HG03571 (cell line): ENCODE data around the gene FEM1B.

ENCODE experiments used
- ATAC-seq: cut with Tn5 transposase; IDR thresholded peaks from one replicate; pipeline ENCODE4 v1.9.1; 2021; ENCODE audit not compliant: unreplicated experiment

Gene FEM1B

DNA sequence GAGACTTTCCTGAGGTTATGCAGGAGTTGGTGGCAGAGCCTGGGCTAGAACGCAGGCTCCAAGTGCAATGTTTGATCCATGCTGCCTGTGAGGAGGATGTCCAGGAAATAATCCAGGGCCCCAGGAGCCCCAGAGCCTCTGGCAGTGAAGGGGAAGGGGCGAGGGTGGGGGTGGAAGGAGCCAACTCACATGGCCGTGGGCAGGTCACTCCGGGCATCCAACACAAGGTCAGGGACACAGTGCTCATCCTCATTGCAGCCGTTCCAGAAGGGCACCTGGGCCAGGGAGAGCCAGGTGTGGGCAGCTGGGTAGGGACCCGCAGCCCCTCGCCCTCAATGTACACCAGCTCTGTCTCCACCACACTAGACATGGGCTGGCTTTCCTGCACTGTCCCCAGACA, 43.7 kb downstream of the FEM1B start:
- ATAC-seq, result no peak

DNA sequence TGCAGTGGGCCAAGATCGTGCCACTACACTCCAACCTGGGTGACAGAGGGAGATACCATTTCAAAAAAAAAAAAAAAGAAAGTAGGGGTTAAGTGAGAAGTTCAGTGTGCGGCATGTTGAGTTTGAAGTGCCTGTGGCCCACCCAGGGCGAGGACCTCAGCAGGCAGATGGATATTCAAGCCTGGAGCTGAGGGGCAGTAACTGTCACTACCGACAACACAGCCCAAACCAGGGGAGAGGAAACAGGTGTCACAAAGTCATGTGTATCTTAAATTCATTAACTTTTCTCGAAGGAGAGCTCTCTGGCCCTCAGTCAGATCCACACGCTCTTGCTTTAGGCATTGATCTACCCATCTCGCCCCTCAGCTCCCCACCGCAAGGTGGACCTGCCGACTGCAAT, 45.3 kb downstream of the FEM1B start:
- no peak for ATAC-seq

DNA sequence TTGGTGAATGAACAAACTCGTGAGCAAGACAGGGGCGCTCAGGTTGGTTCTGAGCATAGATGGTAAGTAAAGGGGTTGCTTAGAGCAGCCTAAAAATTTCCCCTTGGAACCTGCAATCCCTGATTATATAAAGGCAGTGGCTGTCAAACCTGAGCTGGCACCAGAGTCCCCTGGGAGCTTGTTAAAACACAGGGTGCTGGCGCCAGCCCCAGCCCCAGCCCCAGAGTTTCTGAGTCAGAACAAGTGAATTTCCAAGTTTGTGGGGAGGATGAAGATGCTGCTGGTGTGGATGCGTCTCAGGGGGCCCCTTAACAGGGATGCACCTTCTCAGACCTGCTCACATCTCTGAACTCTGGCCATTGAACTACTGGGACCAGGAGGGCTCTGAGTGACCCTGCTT, 48.2 kb downstream of the FEM1B start:
- ATAC-seq, result no peak

DNA sequence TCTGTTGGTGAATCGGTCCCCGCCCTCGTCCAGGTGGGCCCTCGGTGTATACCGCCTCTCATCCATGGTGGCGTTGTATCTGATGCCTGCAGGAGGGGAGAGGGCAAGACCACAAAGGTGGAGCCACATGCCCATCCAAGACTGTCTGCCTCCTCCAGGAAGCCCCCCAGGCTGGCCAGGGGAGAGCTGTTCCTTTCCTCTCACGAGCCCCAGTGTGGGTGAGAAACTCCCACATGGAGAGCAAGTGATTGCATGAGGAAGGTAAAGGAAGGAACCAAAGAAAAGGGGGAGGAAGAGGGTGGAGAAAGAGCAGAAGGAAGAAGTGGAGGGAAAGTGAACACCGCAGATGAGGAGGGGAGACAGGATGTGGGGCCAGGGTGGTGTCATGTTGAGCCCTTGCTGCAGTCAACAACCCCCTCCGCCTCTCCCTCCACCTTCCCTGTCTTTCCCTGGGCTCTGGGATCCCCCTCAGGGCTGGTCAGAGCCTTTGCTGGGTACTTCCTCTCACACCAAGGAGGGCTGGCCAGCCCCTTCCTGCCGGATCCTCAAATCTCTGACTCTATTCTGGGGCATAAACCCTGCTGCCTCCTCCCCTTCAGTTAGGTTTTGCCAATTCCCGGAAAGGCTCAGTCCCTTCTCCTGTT, 49.3 kb downstream of the FEM1B start:
- no peak for ATAC-seq

DNA sequence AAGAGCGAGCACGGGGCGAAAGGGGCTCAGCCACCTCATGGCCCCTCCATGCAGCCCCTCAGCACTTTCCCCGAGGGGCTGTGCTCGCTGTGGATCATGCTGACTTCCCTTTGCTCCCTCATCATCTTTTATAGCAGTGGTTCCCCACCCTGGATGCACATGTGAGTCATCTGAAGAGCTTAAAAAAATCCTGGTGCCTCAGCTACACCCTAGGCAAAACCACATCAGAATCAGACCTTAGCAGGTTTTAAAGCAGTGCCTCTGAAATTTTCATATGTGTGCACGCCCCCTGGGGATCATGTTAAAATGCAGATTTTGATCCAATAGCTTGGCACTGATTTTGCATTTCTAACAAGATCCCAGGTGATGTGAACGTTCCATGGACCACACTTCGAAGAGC, 50.9 kb downstream of the FEM1B start:
- ATAC-seq, result no peak

DNA sequence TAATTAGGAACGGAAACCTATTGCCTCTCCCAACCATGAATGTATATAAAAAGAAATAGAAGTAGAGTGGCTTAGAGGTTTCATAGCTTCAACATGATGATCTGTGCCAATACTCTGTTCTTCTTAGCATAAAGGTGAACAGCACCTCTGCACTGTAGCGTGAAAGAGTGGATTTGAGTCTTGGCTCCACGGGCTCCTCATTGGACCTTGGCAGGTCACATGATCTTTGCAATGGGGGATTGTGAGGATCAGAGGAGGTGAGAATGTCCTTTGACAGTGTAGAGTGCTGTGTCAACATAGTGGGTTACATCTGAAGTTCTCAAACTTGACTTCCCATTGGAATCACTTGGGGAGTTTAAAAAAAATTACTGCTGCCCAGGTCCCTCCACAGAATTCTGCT, 51.4 kb downstream of the FEM1B start:
- no peak for ATAC-seq

DNA sequence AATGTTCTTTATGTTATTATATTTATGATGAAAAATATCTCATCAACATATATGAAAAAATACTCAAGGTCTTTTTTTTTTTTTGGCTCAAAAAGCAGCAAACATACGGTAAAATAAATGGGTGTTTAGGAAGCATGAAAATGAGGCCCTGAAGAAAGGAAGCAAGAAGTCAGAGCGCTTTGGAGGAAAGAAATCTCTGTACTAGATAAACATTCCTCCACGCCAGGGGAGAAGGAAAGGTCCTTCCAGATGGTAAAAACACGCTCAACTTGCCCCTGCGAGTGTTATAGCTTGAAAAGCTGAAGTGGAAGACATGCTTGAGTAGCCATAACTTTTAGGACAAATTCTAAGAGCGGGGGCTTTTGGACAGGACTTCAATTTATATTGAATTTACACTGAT, 52.9 kb downstream of the FEM1B start:
- no peak for ATAC-seq

DNA sequence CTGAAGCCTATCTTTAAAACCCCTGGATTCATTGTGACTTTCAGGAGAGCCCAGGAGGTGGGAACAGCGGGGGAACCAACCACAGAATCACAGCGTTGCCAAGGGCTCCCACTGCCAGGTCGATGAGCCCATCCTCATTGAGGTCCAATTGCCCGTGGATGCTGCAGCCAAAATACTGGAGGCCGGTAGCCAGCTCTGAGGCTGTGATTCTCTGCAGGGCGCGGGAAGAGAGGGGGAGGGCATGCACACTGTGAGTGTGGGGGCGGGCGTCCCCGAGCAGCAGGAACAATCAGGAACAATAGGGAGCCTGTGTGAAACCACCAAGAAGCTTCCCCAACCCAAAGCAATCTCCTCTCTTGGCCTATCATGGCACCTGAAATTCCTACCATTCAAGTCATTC, 53.4 kb downstream of the FEM1B start:
- ATAC-seq, result no peak

DNA sequence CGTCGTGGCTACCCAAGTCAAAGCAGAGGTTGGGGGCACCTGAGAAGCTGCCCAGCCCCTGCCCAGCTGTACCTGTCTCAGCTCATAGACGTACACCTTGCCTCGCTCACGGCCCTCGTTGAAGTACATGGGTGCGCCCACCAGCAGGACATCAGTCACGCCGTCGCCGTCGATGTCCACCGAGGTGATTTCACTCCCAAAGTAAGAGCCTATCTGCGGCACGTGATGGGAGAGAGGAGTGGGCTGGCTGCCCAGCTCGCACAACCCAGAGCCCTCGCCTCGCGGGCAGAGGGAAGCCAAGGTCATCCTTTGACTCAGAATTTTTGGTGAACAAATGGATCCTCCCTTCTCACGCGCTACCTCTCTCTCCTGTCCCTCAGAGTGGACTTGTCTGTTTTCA, 54.7 kb downstream of the FEM1B start:
- ATAC-seq, result no peak

DNA sequence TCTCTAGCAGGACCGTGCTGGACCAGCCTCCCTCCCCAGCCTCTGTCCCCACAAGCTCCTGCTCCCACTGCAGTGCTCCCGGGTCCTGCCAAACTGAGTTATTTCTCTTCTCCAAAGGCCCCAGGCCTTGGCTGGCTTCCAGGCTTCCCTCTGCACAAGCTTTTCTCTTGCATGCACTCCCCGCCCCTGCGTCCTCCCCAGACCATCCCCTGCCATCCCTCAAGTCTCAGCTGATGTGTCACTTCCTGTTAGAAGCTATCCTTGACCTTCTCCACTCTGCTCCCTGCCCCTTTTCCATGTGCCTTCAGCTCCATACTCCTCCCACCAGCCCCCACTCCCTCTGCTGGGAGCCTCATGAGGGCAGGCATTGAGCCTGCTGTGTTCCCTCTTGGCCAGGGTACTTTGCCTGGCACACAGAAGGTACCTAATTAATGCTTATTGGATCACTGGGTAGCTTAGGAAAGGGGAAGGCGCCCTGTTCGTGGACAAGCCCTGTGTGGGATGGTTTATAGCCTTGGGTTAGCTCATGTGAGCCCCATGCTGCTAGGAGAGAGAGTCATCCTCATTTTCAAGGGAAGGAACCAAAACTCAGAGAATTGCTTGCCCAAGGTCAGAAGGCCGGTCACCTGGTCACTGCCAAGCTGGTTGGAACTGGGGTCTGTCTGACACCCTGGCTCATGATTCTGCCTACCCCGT, 56.4 kb downstream of the FEM1B start:
- no peak for ATAC-seq

DNA sequence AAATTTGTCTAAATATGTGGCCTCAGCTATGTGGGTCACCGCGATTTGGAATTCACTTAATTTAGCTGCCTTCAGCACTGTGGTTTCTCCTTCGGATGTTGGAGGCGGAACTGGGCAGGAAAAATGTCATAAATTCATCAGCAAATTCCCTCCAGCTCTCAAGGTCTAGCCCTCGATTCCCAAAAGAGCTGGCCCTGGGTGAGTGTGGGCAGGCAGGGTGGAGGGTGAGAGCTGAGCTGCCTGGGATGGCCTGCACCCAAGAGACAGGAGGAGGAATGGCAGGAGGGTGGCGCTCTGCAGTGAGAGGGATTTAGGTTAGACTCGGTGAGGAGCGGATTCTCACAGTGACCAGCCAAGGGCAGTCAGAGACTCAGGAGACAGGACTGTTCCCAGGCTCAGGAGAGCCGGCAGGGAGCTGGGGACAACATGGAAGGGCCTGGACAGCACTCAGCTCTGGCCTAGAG, 57.1 kb downstream of the FEM1B start:
- no peak for ATAC-seq

DNA sequence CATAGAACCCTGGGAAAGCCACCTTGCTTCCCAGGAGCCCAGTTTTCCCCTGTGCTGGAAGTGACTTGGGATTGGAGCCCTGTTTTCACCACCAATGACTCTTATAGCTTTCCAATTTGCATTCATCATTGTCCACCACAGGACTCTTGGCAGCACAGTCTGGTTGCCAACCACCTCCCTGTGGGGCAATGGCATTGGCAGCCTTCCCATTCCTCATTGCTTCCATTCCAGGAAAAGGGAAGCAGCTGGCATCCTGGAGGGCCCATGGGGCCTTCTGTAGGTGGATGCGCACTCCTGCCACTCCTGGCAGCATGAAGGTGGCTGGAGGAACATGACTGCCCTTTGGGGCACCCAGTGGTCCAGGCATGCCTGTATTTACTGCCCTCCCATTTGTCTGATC, 57.7 kb downstream of the FEM1B start:
- ATAC-seq, result no peak

DNA sequence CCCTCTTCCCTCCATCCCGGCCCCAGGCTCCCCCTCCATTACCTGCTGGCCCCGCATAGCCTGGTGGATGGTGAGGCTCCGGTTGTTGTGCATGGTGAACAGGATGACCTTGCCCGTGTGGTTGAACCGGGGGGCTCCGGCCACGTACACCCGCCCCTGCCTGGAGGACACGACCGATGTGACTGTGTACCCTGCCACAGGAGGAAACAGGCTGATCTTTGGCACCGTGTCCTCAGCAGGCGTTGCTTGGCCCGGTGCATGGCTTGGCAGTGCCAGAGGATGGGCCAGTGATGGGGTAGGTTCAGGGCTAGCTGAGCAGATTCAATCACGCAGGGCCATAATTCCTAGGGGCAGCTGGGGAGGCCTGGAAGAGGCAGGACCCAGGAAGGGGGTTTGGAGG, 58.1 kb downstream of the FEM1B start:
- no peak for ATAC-seq

DNA sequence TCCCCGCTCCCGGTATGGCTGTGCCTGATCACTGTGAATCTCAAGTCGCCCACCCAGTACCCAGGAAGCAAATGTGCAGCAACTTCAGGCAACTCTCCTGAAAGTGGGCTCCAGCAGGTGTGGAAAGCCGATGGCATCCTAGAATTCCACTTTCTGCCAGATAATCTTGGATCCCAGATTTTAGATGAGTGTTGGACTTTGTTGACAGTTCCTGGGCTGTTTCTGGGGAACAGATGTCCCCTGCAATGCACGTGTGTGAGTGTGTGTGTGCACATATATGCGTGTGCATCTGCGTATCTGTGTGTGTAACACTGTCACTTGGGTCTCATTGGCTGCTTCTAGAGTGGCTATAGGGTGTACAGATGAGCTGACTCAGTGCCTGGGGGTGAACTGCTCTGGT, 59.0 kb downstream of the FEM1B start:
- no peak for ATAC-seq

DNA sequence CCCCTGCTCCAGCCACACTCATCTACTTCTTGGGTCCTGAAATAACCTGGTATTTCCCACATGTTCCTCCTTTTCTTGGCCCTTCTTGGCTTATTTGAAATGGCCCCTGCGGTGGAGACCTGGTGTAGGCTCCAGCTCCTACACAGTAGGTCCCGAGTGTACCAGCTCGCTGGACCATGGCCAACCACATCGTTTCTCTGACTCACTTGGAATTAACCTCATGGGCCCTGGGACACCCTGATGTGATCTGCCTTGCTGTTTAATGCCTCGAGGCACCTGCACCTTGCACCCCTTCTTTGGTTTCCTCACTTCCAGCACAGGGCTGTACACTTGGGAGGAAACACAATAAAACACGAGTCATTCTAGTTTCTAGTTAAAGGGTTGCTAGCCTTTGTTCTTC, 60.3 kb downstream of the FEM1B start:
- ATAC-seq, result no peak

DNA sequence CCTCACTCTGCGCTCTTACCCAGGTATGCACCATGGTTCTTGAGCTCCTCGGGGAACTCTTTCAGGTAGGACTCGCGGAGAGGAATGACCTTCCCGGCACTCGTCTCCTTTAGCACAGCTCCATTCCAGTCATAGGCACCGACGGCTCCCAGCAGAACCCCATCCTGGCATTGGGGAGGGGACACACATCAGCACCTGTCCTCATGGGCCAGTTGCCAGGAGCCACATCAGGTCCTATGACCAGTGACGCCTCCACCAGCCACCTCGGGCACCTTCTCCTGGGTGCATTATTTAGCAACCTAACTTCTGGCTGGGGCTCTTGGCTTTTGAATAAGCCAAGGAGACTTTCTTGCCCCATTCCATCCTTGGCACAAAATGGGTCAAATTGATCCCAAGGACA, 61.9 kb downstream of the FEM1B start:
- no peak for ATAC-seq

DNA sequence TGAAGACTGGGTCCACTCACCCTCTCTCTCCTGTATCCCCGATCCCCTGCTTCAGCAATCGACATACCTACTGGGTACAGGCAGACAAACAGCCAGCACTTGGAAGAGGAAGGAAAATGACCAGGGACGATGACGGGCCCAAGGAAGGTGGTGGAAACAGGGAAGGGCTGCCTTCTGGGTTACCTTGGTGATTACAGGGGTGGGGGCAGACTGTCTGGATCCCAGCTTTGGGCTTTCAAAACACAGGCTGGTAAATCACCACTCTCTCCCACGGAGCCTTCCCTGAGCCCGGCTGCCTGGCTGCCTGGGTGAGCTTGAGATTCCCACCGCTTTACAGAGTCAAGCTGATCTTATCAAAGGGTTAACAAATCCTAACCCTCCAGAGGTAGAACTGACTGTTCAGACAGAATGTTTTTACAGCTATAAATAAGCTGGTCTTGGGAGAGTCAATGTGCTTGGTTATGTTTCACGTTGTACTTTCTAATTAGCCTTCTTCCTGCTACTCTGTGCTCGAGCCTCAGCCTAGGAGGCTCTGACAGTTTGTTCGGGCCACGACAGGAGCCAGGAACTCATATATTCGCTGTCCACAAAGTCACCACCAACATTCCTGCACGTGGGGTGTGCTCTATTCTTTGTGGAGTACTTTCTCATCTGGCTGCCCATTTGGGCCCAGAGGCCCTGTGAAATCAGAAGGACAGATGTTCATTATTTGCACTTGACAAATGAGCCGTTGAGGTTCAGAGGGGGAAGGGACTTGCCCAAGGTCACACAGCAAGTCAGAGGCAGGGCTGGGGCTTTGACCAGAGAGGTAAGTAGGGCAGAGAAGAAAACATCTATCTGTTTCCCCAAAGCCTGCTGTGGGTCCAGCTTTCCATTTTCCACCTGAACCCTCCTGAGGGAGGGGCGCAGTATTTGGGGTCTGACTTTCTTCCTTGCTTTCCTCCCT, 63.5 kb downstream of the FEM1B start:
- no peak for ATAC-seq

DNA sequence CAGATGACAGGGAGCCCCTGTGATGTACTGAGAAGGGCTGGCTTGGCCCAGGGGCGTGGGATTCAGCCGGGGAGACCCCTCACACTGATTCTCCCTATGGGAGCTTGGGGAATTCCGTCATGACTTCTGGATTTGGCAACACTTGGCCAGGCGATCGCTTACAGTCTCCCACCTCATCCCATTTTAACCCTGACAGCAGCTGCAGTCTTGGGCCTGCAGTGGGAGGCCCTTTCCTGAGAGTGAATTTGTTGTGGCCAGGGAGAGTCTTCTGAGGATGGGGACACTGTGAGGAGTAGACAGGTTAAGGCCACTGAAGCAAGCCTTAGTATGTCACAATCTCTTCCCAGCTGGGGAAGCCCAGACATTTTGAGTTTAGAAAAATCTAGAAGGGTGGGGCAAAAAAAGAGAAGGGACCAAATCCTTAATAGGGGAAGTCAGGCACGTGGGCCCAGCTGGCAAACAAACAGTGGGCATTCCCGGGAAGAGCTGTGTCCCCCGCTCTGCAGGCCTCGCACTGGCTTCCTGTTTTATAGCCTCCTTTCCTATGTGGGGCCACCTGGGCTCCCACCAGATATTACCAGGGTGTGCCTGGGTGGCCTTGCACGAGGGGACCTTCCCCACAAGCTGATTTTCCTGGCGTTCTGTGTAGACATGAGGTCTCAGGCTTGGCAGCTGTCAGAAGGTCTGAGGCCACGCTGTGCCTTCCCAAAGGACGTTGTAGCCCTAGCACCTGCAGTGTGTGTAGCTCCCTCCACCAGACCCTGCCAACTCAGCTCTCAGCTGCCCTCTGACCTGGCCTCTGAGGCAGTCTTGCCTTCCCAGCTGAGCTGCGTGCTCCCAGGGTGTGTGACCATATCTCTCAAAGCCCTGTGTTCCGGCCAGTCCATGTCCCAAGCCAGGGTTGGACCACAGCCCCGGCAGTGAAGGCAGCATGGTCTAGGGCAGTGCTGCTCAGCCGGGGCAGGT, 64.5 kb downstream of the FEM1B start:
- ATAC-seq, result no peak

DNA sequence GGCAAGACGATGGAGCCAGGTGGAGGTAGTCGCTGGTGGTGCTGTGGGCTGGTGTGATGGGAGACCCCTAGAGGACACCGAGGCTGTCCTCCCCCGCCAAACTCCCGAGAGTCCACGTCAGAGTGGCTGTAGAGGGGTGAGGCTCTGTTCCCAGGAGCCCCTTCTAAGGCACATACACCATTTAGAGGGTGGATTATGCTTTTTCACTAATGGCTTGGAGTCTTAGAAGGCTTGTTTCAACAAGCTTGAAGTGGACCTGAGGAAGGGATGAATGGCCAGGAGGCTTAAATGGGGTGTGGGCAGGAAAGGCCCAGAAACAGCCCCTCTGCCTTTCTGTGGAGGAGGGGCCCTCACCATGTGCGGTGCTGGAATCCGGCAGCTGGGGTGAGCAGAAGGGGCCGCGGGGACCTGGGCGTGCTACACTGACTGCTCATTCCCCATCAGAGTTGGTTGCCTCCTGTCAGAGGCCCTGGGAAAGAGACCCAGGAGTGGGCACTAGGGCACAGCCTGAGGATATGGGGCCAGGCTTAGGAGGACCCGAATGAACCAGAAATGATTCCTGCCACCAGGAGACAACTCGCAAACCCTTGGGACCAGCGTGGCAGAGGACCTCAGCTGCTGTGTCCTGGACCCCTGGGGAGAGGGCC, 66.2 kb downstream of the FEM1B start:
- ATAC-seq, result no peak

DNA sequence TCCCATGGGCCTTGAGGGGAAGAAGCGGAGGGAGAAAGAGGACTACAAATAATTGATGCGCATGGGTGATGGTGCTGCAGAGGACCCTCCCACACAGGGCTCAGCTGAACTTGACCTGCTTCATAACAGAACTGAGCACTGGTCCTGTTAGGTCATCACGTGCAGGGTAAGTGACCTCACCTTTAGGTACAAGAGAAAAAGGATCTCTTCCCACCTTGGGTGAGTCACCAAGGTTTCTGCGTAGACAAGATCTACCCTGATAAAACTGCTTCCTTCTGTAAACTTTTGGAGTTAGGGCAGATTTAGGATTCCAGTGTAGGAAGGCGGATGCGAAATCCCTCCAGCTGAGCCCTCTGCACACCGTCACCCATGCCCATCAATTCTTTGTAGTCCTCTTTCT, 67.1 kb downstream of the FEM1B start:
- ATAC-seq, result no peak
